Calu3 (cell line): ENCODE measurements around the gene SHC4. TPM values are rescaled to one million over a fixed set of nuclear protein-coding genes. Genes with fewer than 3 reads are reported as not detected.

Experiments used
- BruUV-seq: library from RNA; stranded (reverse); fragments of 400-500 nt; replicated peaks from 2 replicates; lab custom pipeline; 2021; lab: Mats Ljungman, UMichigan
- CTCF ChIA-PET: fragments of 300-600 bp; sonication (Branson Sonifier 250); formaldehyde crosslinking; loops from one replicate; lab custom pipeline; 2022; ENCODE audit warnings: antibody characterized with exemption; lab: Charles Lee
- DNase-seq: peaks from one replicate; pipeline ENCODE4 v3.0.0; 2022
- H3K27ac Mint-ChIP-seq: one replicate; pipeline ENCODE4 v1.8.0; 2022; ENCODE audit warnings: mixed read lengths; ENCODE audit not compliant: unreplicated experiment
- H3K27me3 Mint-ChIP-seq: one replicate; pipeline ENCODE4 v1.8.0; 2022; ENCODE audit warnings: mixed read lengths; ENCODE audit not compliant: unreplicated experiment
- H3K36me3 Mint-ChIP-seq: one replicate; pipeline ENCODE4 v1.8.0; 2022; ENCODE audit warnings: mild to moderate bottlenecking, moderate library complexity, mixed read lengths; ENCODE audit not compliant: insufficient read depth, unreplicated experiment
- H3K4me1 Mint-ChIP-seq: one replicate; pipeline ENCODE4 v1.8.0; 2022; ENCODE audit warnings: mild to moderate bottlenecking, low read depth, mixed read lengths; ENCODE audit not compliant: unreplicated experiment
- H3K4me3 Mint-ChIP-seq: one replicate; pipeline ENCODE4 v1.8.0; 2022; ENCODE audit warnings: mild to moderate bottlenecking, low read depth, moderate library complexity, mixed read lengths; ENCODE audit not compliant: unreplicated experiment
- H3K9me3 Mint-ChIP-seq: one replicate; pipeline ENCODE4 v1.8.0; 2022; ENCODE audit warnings: low read depth, mixed read lengths; ENCODE audit not compliant: unreplicated experiment
- intact Hi-C: fragments of 100-400 bp; cut with micrococcal nuclease; formaldehyde crosslinking; loops from one replicate; pipeline ENCODE4 v1.10.0; 2022; ENCODE audit not compliant: unreplicated experiment
- total RNA-seq: library from RNA; stranded (reverse); gene quantifications from 2 replicates; pipeline ENCODE4 v1.2.3, GENCODE V29; 2022
- TF ChIP-seq, protein P1 (sequence below): fragments of 200-600 bp; IDR thresholded peaks from one replicate; pipeline ENCODE4 v1.8.0; 2022; ENCODE audit warnings: antibody characterized with exemption; ENCODE audit not compliant: unreplicated experiment

SHC4 gene
- total RNA-seq, 1 experiment from 2014 or later: 1.2 TPM

DNA sequence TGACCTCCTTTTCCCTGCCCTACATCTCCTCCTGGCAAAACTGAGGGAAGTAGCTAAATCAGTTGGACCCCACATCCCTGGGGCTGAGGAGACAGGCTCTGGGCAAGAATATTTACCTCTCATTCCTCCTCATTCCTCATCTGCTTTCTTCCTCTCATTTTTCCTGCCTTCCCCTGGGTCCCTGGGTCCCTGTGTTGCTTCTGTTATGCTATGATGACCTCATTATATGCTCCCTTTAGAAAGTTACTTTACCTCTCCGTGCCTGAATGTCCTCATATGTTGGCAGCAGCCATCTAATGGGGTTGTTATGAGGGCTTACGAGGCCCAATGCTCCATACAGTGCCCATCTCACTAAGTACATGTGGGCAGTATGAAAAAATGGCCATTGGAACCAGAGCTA, 1.2 kb upstream of the SHC4 start:
- DNase-seq: no peak
- Mint-ChIP-seq H3K4me1 (peaks cover 33% of the 10 kb centered on the region), H3K27ac (no peak overlapping the region), H3K36me3 (peaks cover 13% of the 10 kb centered on the region), H3K9me3 (no peaks in the 10 kb centered on the region), H3K27me3 (no peaks in the 10 kb centered on the region), H3K4me3 (no peak overlapping the region)
- intact Hi-C loops: loop anchor here (10.0 kb wide), 1 partner anchor 610 kb away; no protein-coding TSS in a partner anchor
- TF ChIP-seq, protein P1, sequence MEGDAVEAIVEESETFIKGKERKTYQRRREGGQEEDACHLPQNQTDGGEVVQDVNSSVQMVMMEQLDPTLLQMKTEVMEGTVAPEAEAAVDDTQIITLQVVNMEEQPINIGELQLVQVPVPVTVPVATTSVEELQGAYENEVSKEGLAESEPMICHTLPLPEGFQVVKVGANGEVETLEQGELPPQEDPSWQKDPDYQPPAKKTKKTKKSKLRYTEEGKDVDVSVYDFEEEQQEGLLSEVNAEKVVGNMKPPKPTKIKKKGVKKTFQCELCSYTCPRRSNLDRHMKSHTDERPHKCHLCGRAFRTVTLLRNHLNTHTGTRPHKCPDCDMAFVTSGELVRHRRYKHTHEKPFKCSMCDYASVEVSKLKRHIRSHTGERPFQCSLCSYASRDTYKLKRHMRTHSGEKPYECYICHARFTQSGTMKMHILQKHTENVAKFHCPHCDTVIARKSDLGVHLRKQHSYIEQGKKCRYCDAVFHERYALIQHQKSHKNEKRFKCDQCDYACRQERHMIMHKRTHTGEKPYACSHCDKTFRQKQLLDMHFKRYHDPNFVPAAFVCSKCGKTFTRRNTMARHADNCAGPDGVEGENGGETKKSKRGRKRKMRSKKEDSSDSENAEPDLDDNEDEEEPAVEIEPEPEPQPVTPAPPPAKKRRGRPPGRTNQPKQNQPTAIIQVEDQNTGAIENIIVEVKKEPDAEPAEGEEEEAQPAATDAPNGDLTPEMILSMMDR: no peak
- BruUV-seq: no TSS peak
- CTCF ChIA-PET: interaction anchor here (1.1 to 2.1 kb wide), 3 partner anchors 19 to 103 kb away, joined by 4 to 29 read pairs (median 5); no protein-coding TSS in a partner anchor

DNA sequence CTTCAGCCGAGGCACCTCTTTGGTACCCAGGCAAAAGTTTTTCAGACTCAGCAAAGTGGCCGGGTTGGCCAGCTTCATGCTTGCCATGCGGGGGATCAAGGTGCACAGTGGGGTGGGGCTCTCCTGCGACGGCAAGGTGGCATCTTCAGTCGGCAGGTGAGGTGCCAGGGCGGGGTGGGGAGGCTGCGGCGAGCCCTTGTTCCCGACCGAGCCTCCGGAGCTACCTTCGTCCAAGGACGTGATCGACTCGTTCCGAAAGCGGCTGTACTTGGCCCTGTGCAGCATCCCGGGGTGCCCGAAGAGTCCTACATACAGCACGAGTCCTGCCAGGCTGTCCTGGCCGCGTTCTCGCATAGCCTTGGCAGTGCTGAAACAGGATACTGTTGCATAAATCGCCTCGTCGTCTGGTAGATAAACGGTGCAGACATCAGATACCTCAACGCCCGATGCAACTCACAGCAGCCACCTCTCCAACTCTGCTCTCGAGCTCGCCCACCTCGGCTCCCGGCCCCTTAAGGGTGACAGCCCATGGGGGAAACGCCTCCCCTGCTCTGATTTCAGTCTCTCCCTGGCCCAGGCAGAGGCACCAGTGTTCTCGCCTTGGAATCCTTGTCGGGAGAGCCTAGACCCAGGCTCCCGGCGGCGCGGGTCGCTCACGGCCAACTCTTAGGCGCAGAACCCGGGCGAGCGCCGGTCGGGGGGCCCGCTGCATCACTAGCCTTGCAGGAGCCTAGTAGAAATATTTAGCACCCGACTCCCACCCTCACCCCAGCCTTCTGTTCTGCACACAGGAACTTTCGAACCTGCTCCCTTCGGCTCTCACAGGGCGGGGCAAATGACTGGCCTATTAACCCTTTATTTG, 826 bp downstream of the SHC4 start:
- Mint-ChIP-seq H3K4me3 (peak overlapping the region; percentile 70), H3K4me1 (peaks cover 33% of the 10 kb centered on the region), H3K27me3 (no peaks in the 10 kb centered on the region), H3K9me3 (no peaks in the 10 kb centered on the region), H3K36me3 (peaks cover 13% of the 10 kb centered on the region), H3K27ac (peak overlapping the region; percentile 67)
- TSS peak; percentile 27 for BruUV-seq
- TF ChIP-seq, protein P1: no peak
- DNase-seq: peak; percentile 18
- intact Hi-C loops: loop anchor here (2.0 to 10.0 kb wide), 2 partner anchors 16 to 608 kb away; no protein-coding TSS in a partner anchor
- CTCF ChIA-PET: interaction anchor here (0.6 to 1.3 kb wide), 6 partner anchors 13 to 173 kb away, joined by 3 to 7 read pairs (median 5); no protein-coding TSS in a partner anchor

DNA sequence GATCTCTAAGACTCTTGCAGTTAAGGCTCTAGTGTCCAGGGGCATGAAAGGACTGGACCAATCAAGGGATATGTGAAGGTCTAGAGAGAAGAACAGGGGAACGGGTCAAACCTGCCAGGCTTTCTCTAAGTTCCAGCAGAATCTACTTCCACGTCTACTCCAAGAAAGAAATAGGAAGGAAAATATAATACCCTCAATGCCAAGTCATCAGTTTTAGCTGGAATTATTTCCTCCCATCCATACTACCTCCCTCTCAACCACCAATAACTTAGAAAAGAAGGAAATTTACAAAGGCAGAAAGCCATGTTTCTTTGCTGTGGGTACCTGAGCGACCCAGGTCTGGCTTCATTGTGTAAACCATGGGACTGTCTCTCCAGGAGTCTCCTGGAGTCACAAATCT, 7.8 kb downstream of the SHC4 start:
- intact Hi-C loops: no loop called here
- Mint-ChIP-seq H3K4me1 (no peaks in the 10 kb centered on the region), H3K9me3 (no peaks in the 10 kb centered on the region), H3K27me3 (no peaks in the 10 kb centered on the region), H3K27ac (no peak overlapping the region), H3K36me3 (no peaks in the 10 kb centered on the region), H3K4me3 (no peak overlapping the region)
- TF ChIP-seq, protein P1: no peak
- no peak for DNase-seq
- CTCF ChIA-PET: no interaction called here
- no TSS peak for BruUV-seq

DNA sequence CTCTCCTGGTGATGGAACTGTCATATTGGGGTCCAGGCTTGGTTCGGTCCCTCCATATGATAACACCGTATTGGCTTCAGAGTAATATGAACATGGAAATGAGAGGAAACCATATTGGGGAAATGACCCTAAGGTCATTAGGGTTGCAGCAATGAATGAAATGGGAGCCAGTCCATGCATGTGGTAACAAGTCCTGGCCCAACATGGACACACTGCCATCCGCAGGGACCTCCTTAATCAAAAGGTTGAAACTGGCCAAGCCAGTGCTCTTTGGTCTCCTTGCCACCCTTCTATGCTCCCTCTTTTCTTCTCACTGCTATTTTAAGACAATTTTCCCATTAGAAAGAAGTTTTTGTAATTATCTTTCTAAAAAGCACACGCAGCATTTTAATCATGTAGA, 8.3 kb downstream of the SHC4 start:
- Mint-ChIP-seq H3K4me3 (no peak overlapping the region), H3K9me3 (no peaks in the 10 kb centered on the region), H3K4me1 (no peaks in the 10 kb centered on the region), H3K27ac (no peak overlapping the region), H3K27me3 (no peaks in the 10 kb centered on the region), H3K36me3 (no peaks in the 10 kb centered on the region)
- CTCF ChIA-PET: no interaction called here
- BruUV-seq: no TSS peak
- intact Hi-C loops: no loop called here
- no peak for DNase-seq
- TF ChIP-seq, protein P1: no peak
